A673 (cell line): Measurements from ENCODE around the gene CHMP6.

Experiments
- EZH2 ChIP-seq: fragments of 200-600 bp; sonication (generic); IDR thresholded peaks from 2 replicates; pipeline ENCODE4 v1.6.1; 2017; ENCODE audit warnings: borderline replicate concordance, low read depth, mild to moderate bottlenecking, mixed read lengths, antibody characterized with exemption, low read length; ENCODE audit not compliant: poor library complexity, severe bottlenecking
- TF ChIP-seq, protein P1 (sequence below): fragments of 300-800, 200-600 bp; sonication (generic); conservative IDR thresholded peaks from 2 replicates; pipeline ENCODE4 v1.5.1; 2017; ENCODE audit warnings: low read depth, mild to moderate bottlenecking, antibody characterized with exemption, low read length, moderate library complexity, mixed read lengths

DNA sequence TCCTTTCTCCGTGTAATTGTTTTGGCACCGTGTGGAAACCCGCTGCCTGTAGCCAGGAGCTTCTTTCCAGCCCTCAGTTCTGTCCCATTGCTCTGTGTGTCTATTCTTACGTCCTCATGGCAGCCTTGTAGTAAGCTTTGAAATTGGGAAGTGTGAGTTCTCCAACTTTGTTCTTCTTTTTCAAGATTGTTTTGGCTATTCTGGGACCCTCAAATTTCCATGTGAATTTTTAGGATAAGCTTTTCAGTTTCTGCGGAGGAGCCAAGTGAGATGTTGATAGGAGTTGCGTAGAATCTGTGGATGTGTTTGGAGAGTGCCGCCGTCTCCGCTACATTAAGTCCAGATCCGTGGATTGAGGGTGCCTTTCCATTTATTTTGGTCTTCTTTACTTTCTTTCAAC, 15.2 kb downstream of the CHMP6 start:
- TF ChIP-seq, protein P1, sequence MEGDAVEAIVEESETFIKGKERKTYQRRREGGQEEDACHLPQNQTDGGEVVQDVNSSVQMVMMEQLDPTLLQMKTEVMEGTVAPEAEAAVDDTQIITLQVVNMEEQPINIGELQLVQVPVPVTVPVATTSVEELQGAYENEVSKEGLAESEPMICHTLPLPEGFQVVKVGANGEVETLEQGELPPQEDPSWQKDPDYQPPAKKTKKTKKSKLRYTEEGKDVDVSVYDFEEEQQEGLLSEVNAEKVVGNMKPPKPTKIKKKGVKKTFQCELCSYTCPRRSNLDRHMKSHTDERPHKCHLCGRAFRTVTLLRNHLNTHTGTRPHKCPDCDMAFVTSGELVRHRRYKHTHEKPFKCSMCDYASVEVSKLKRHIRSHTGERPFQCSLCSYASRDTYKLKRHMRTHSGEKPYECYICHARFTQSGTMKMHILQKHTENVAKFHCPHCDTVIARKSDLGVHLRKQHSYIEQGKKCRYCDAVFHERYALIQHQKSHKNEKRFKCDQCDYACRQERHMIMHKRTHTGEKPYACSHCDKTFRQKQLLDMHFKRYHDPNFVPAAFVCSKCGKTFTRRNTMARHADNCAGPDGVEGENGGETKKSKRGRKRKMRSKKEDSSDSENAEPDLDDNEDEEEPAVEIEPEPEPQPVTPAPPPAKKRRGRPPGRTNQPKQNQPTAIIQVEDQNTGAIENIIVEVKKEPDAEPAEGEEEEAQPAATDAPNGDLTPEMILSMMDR = no peak
- TF ChIP-seq EZH2 = no peak
